Activated gamma-delta T cell treated with Interleukin-2 at 50 U/mL for 16 hours (primary cell): Measurements from ENCODE around the gene HELZ.
"Not testable (repeated sequence)": the region's sequence is repeated elsewhere in the genome, so short reads cannot be mapped to it uniquely, and the experiment has no call there.

ENCODE experiments used
- DNase-seq: peaks from one replicate; pipeline ENCODE4 v3.0.0-alpha.2; 2020

The HELZ gene

DNA sequence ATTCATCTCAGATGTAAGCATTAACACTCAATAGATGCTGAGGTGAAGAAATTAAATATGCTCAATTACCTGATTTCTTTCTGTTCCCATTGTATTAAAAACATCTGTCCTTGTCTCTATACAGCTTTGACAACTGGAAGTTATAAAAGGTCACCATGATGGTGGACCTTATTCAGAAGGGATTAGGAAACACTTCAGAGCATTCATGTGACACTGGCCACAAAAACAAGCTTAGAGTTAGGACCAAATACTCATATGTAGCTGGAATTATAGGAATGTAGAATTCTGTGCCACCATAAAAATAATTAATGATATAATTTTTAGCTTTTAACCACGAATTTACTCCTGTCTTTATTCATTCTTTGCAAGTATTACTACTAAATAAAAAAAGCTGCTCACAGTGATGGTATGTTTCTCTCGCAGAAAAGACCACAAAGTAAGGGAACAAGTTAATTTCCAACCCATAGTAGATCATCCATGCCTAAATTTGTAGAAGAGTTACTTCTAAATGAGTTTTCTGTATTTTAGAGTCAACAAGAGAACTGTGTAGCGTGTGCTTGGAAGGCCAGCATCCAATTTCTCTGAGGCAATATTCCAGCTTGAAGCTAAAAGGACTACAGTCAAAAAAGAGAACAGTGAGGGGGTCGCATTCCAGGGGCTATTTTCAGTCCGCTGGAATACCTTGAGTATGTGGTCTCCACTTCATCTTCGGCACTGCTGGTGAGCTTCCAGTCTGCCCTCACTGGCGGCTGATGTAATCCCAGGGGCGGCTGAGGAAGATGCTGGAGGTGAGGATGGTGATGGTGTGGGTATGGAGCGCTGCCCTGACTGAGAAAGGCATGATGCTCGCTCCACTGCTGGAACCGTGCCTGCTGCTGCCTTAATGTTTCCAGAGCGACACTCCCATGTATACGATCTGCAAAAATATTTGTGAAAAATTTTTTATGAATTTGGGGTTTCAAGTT, 136.9 kb downstream of the HELZ start:
- DNase-seq = no peak

DNA sequence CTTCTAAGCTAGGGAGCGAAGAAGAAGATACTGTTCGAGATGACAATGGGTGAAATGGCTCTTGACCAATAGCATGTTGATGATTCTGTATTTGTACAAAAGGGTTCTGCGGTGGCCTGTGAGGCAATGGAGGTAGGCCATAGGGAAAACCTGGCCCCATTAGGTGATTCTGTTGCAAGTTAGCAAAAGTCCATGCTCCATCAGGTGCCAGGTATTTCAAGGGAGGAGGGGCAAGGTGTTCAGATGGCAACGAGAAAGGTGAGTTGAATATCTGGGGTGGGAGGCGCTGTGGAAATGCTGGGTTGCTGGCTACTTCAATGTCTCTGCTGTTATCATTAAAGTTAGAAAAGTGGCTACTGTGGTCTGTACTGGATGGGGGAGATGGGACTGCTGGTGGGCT, 137.8 kb downstream of the HELZ start:
- no peak for DNase-seq

DNA sequence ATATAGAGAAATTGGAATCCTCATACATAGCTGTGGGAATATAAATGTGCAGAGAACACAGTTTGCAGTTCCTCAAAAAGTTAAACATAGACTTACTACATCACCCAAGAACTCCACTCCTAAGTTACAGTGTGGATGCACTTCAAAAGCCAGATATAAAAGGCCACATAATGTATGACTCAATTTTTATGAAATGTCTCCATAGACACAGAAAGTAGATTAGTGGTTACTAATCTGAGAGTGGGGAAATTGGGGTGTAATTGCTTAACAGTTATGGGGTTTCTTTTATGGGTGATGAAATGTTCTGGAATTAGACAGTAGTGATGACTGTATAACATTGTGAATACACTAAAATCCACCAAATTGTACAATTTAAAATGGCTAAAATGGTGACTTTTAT, 139.8 kb downstream of the HELZ start:
- no peak for DNase-seq

DNA sequence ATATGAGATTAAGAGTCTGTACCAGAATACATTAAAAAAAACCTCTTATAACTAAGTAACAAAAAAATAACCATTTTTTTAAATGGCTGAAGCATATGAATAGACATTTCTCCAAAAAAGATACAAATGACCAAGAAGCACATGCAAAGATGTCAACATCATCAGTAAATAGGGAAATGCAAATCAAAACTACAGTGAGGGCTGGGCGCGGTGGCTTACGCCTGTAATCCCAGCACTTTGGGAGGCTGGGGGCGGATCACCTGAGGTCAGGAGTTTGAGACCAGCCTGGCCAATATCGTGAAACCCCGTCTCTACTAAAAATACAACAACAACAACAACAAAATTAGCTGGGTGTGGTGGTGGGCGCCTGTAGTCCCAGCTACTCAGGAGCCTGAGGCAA, 140.4 kb downstream of the HELZ start:
- DNase-seq = not testable (repeated sequence)

DNA sequence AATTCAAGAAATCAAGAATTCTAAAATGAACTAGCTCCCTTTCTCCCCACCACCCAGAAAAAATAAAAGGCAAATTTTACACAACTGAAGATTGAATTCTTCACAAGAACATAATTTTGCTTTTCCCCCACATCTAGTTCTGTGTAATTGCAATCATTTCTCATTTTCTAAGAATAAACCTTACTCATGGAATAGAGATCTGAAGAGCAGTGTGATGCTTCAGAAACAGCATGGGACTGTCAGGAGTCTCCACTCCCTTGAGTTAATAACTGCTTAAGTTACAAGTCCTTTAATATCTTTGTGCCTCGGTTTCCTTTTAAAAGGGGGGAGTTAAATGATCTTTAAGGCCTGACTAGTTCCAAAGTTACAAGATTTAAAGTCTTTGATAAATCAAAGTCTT, 147.0 kb downstream of the HELZ start:
- DNase-seq = no peak

DNA sequence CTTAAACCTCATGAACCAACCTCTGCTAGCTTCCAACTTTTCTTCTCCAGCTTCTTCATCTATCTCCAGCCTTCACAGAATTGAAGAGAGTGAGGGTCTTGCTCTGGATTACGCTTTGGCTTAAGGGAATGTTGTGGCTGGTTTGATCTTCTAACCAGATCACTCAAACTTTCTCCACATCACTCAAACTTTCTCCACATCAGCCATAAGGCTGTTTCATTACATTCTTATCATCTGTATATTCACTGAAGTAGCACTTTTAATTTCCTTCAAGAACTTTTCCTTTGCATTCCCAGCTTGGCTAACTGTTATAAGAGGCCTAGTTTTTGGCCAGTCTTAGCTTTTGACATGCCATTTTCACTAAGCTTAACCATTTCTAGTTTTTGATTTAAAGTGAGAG, 148.4 kb downstream of the HELZ start:
- no peak for DNase-seq

DNA sequence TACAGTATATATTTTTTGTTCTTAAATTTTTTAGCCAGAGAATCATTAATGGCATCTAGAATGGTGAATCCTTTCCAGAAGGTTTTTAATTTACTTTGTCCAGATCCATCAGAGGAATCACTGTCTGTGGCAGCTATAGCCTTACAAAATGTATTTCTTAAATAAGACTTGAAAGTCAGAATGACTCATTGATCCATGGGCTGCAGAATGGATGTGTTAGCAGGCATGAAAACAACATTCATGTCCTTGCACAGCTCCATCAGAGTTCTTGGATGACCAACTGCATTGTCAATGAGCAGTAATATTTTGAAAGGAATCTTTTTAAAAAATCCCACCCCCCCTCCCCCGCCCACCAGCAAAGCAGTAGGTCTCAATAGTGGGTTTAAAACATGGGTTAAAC, 149.2 kb downstream of the HELZ start:
- no peak for DNase-seq

DNA sequence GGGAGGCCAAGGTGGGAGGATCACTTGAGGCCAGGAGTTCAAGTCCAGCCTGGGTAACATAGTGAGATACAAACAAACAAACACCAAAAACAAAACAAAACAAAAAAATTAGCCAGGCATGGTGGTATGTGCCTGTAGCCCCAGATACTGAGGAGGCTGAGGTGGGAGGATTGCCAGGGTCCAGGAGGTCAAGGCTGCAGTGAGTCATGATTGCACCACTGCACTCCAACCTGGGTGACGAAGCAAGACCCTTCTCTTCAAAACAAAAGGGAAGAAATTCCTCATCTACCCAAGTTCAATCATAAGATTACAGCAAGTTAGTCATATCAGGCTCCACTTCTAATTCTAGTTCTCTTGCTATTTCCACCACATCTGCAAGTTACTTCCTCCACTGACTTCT, 149.7 kb downstream of the HELZ start:
- DNase-seq = not testable (repeated sequence)

DNA sequence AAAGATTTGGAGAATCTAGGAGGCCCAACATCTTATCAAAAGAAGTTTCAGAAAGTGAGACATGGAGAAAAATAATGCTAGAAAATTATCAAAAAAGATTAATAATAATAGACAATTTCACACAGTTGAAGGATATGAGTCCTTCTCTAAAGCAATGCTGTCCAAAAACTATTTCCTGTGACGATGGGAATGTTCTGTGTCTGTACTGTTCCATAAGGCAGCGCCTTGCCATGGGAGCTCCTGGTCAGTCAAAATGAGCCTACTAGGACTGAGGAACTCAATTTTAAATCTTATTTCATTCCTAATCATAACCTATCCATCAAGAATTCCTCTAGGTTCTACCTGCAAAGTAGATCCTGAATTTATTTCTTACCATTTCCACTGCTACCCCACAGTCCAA, 151.6 kb downstream of the HELZ start:
- DNase-seq = no peak

DNA sequence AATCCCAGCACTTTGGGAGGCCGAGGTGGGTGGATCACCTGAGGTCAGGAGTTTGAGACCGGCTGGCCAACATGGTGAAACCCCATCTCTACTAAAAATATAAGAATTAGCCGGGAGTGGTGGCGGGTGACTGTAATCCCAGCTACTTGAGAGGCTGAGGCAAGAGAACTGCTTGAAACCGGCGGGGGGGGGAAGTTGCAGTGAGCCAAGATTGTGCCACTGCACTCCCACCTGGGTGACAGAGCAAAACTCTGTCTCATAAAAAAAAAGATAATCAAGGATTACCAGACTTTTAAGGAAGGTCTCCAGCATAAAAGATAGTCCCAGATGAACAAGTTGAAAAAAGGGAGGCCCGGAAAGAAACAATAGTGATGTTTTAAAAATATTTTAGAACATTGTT, 152.3 kb downstream of the HELZ start:
- DNase-seq = not testable (repeated sequence)

DNA sequence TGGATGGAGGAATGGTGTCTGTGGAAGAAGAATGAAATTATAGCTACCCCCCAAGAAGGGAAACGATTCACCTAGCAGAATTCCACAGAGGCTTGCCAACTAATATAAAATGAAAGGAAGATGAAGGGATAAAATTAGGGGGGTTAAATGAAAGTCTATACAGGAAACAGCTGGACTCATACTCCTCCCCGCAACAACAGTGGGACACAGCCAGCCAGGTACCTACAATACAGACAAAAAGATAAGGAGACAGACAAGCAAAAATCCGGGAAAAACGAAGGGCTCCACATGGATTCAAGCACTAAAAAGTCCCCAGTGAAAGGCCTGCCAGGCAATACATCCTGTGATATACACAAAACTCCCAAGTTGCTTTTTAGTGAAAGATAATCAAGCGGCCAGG, 152.7 kb downstream of the HELZ start:
- no peak for DNase-seq

DNA sequence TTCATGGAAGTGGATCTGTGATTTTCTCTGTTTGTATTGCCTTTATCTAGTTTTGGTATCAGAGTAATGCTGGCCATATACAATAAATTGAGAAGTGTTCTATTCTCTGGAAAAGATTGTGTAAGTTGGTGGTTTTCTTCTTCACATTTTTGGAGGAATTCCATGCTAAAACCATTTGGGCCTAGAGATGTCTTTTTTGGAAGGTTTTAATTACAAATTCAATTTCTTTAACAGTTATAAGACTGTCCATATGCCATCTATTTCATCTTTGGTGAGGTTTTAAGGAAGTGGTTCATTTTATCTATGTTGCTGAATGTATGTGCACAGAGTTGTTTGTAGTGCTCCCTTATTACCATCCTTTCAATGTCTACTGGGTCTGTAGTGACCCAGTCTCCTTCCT, 154.7 kb downstream of the HELZ start:
- DNase-seq = no peak

DNA sequence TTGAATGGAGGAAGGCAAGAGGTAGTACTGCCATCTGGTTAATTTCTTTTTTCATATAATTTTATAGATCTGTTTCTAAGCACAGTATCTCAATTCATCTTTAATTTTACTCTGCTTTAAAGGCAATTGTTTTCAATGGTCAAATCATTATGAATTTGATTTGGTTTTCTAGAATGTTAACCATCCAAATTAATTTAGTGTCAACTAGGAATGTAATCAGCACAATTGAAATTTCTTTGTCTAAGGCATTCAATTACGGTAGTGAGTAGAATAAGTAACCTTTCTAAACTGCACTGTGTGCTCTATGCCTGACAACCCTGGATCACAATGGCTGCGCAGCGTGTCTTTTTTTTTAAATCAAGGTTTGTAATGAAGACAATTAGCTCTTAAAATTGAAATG, 156.4 kb downstream of the HELZ start:
- DNase-seq = no peak

DNA sequence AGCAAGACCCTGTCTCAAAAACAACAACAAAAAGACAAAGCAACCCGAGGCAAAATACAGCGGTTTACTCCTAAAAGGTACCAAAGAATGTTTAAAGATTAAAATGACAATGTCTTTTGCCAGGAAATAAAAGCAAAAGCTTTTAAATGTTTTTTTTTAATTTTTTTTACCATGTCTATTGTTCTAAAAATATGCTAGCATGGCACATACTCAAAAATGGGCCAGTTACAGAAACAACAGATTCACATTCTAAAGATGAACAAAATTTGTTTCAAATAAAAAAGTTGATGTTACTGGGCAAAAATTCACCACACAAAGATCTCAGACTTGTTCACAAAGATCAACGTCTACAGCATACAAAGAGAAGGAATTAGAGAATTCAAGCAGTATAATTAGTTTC, 159.6 kb downstream of the HELZ start:
- DNase-seq = no peak

DNA sequence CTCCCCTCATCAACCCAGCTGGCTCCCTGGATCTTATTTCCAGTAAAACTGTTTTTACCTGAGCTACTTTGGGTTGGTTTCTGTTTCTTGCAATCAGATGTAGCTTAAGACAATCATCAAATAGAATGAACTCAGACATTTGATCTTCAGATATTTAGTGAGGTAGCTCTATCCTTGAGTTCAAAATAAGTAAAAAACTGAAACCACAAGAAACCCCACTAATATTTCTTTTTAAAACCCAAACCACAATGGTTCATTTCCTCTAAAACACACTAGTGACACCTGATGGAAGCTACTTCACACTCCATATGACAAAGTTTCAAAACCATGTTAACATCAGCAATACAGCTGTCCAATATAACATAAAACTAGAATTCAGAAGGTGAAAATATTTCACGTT, 162.9 kb downstream of the HELZ start:
- no peak for DNase-seq

DNA sequence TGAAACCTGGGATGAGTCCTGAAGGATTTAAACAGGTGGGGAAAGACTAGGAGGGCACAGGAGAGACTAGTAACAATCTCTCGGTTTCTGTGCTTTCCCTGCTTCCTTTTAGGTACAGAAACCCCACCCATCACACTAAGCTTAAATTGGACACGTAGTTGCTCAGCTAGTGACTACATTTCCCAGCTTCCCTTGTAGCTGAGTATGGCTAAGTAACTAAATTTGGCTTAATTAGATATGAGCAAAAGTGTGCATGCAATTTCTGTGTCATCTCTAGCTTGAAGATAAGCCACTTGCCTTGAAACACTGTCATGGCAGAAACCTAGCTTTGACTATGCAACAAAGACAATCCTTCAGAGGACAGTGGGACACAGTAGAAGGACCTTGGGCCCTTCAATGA, 164.2 kb downstream of the HELZ start:
- DNase-seq = no peak

DNA sequence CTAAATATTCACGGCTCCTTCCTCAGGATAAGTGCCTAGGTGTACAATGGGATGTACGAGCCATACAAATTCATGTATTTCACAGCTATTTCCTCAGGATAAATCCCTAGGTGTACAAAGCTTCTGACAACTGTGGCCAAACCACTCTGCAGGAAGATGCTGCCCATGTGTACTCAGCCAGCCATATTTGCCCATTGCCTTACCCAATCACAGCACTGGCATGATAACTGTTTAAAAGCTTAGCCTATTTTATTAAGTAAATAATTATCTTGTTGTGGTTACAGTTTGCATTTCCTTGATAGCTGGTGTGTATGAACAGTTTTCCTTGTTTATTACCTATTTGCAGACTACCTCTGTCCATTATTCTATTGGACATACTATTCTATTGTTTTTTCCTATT, 165.5 kb downstream of the HELZ start:
- no peak for DNase-seq

DNA sequence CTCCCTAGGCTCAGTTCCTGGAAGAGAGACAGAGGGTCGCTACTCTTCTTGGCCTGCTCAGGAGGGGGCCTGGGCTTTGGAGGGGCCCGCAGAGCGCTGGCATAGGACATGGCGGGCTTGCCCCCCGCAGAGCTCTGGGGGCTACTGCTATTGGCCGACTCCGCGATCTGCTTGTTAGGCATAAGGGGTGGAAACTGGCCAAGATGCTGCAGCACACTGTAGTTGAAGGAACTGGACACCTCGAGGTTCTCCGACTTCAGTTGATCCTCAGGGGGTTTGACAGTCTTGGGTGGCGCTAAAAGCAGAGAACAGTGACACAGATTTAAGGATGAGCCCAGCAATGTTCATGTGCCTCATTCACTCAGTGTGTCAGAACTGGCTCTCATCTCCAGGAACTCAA, 166.7 kb downstream of the HELZ start:
- DNase-seq = no peak

DNA sequence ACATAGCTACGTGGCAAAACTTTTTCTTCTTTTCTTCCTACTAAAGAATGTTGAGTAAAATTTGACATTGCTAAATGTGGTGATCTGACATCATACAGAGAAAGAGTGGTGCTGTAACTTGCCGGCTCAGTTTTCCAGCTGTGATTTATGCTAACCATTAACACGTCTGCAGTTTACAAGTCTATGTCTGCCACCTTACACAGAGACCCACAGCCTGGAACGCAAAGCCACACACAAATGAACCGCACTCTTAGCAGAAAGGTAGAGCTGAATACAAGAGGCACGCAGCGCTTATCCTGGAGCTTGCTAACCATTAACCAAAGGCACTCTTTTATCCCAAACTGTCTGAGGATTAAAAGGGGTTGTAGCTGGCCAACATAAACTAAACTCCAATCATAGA, 168.7 kb downstream of the HELZ start:
- DNase-seq = no peak

DNA sequence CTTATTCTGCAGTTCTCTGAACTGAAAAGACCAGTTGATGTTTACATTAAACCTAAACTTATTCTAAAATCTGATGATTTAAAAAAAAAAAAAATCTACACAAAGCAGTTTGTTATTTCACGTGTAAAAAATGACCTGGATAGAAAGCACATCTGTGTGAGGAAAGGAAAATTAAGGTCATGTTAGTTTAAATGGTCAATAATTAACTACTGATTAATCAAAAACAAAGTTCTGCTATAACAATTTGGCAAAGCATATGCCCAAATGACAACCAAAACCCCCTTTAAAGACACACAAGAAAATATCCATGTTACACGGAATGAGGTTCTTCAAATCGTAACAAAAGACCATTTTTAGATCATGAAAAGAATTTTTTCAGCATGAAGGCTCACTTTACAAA, 170.2 kb downstream of the HELZ start:
- DNase-seq = no peak

DNA sequence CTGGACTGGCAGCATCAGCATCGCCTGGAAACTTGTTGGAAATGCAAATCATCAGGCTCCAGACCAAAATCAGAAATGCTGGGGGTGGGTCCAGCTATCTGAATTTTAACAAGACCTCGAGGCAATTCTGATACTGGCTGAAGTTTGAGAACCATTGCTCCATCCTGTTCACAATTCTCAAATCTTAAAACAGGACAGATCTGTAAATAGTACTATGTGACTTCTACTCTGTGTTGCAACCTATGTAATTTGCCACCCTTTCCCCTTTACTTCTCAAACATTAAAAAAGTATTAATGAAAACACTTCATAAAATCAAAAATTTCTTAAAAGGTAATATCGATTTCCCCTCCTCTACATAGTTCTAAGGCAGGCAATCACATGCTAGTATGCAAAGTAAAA, 172.1 kb downstream of the HELZ start:
- DNase-seq = no peak

DNA sequence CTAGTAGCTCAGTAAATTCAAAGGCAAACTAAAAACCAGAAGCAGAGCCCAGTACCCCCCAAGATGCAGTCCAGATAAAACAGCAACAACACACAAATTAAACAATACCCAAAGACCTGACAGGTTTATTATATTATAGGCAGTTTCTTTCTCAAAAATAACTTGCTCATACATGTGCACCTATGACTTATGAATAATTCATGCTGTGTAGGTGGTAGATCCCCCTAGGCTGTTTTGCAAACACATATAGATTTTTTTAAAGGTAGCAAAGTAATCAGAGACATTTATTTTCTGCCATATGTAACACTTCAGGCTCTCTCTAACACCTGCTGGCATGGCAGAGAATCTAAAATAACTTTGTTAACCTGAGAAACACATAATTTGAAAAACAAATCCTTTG, 173.4 kb downstream of the HELZ start:
- DNase-seq = no peak

DNA sequence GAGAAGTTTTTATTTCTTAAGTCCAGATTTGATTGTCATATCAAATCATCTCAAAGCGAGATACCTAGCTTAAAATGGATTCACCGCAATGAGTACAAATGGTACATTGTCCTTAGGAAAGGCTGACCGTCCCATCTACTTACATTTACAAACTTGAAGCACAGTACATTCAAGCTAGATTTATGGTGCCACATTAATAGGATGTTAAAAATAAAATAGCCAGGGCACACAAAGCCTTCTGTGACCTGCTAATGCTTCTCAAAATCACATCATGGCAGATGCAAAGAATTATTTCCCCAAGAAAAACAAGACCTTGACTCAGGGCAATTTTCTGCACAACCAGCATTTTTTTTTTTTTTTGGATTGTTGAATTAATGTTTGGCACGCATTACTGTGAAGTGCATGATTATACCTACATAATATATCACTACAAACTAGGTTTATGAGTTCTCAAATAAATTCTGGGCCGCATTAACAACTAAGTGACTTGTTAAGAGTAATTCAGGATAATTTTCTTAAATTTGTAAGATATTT, 175.3 kb downstream of the HELZ start:
- no peak for DNase-seq

DNA sequence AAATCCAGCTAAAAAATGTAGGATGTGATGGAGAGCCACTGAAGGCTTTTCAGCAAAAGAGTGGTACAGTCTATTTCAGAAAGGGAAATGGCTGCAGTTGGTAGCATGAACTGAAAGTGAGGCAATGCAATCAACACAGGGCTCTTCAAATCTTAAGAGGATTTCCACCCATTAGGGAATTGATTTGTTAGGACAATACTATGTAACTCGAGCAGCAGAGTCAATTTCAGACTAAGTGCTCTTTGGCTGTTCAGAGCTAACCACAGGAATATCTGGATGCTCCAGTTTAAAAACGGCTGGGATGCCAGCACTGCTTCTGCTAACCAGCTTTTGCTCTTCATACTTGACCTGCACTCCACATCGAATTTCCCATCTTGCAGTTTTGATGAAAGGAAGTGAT, 176.0 kb downstream of the HELZ start:
- no peak for DNase-seq
